Stimulated activated CD8-positive, alpha-beta memory T cell treated with anti-CD3 and anti-CD28 coated beads, Interleukin-4, amount 100 ng/mL, for 48 hours (primary cell): ENCODE data around the gene NOX1.
"Not testable (repeated sequence)": the region's sequence is repeated elsewhere in the genome, so short reads cannot be mapped to it uniquely, and the experiment has no call there.

ENCODE experiments used
- DNase-seq: peaks from one replicate; pipeline ENCODE4 v3.0.0-alpha.2; 2020

NOX1 gene

GRCh38 chrX:100819534-100819836 is 54.7 kb downstream of the NOX1 start:
- no peak for DNase-seq

GRCh38 chrX:100817340-100817739 is 56.8 kb downstream of the NOX1 start:
- no peak for DNase-seq

GRCh38 chrX:100812216-100813158 is 61.7 kb downstream of the NOX1 start:
- no peak for DNase-seq

GRCh38 chrX:100808265-100808664 is 65.9 kb downstream of the NOX1 start:
- DNase-seq: not testable (repeated sequence)

DNA sequence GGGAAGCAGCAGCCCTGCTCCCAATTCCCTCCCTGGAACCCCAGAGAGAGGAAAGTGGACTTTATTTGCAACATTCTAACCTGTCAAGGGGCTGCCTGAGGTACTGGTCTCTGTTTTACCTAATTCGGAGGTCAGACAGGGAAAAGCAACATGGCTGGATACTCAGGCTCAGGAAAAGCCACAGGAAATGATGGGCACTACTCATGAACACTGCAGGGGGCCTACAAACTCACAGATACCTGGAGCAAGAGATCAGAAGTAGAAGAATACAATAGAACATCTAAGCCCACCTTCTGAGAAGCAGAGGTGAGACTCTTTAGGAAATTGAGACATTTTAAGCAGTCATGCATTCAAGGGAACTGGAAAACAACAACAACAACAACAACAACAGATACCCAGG is 69.4 kb downstream of the NOX1 start:
- no peak for DNase-seq

GRCh38 chrX:100802843-100803242 is 71.3 kb downstream of the NOX1 start:
- no peak for DNase-seq

DNA sequence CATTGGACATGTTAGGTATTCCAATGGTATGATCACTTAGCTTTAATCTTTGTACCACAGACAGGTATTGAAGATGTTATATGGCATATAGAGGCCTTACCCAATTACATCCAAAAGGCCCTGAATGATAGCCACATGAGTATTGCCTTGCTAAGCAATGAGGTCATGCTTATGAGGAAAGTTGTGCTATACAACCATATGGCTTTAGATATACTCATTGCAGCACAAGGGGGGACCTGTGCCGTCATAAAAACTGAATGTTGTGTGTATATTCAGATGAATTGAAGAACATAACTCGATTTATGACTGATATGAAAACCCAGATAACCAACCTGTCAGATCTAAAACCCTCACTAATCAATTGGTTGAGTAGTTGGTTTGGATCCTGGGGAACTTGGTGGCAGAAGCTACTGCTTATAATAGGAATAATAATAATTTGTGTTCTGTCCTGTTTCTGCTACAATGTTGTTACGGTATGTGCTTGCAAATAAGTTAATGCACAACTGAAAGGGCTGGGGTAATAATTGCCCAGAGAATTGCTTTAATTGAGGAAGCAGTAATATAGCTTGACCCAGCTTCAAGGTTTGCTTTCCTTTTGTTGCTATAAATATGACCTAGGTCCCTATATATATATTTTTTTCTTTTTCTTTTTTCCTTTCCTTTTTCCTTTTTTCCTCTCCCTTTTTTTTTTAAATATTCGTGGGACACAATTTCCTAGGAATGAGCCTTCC is 75.5 kb downstream of the NOX1 start:
- DNase-seq: no peak

GRCh38 chrX:100797359-100797758 is 76.8 kb downstream of the NOX1 start:
- DNase-seq: no peak

GRCh38 chrX:100796371-100796770 is 77.8 kb downstream of the NOX1 start:
- DNase-seq: not testable (repeated sequence)
